HG02885 (cell line): ENCODE data around the gene MS4A15.
"Not testable (repeated sequence)": the region's sequence is repeated elsewhere in the genome, so short reads cannot be mapped to it uniquely, and the experiment has no call there.

ENCODE experiments used
- ATAC-seq: cut with Tn5 transposase; IDR thresholded peaks from one replicate; pipeline ENCODE4 v1.9.1; 2021; ENCODE audit warnings: mild to moderate bottlenecking; ENCODE audit not compliant: unreplicated experiment, poor library complexity

Gene MS4A15

GRCh38 chr11:60756307-60757032 is at the start of gene MS4A15:
MS4A15 (plus strand) TSS chr11:60756867; CDS start chr11:60763734, 6,867 bp downstream.
- ATAC-seq, result no peak

DNA sequence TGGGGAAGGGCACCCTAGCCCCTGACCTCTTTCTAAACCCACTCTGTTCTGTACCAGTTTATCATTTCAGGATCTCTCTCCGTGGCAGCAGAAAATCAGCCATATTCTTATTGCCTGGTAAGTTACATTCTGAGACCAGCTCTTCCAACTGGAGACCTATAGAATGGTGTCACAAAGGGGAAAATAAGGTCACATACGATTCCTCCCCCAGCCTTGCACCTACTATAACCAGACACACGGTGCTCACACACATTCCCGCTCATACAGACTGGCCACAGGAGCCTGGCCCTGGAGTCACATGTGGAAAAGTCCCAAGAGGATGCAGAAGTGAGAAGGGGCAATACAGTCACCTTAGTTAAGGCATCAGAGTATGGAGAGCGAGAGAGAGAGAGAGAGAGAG is 49.7 kb upstream of the MS4A15 start:
- no peak for ATAC-seq

GRCh38 chr11:60710482-60710881 is 46.2 kb upstream of the MS4A15 start:
- ATAC-seq, result no peak

DNA sequence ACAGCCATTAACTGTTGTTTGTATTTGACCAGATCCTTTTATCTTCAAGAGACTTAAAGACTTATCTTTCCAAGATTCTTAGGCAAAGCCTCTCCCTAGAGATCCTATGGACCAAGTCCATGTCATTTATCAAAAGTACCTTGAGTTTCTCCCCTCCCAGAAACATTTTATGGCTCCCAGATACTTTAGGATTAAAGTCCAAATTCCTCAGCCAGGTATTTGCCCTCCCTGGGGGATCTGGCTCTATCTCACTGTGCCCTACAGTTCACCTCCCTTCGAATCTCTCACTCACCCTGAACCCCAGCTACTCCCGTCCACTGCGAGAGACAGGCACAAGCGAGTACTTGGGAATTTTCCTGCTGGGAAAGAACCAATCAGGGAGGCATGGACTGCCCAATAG is 45.4 kb upstream of the MS4A15 start:
- no peak for ATAC-seq

DNA sequence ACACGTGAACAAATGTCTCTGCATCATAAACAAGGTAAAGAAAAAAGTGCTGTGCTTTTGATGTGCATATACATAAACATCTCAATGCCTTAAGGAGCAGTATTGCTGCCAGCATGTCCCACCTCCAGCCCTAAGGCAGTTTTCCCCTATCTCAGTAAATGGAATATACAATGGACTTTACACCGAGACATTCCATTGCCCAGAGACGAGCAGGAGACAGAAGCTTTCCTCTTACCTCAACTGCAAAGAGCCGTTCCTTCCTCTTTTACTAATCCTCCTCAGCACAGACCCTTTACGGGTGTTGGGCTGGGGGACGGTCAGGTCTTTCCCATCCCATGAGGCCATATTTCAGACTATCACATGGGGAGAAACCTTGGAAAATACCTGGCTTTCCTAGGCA is 43.2 kb upstream of the MS4A15 start:
- ATAC-seq, result not testable (repeated sequence)

- ATAC-seq, result no peak
These were observed 38.7 kb upstream of the MS4A15 start for GRCh38 chr11:60717956-60718355.

- ATAC-seq, result no peak
These were observed 37.9 kb upstream of the MS4A15 start for GRCh38 chr11:60718524-60719316.

GRCh38 chr11:60719391-60719790 is 37.3 kb upstream of the MS4A15 start:
- no peak for ATAC-seq

GRCh38 chr11:60720460-60720859 is 36.2 kb upstream of the MS4A15 start:
- ATAC-seq, result no peak

DNA sequence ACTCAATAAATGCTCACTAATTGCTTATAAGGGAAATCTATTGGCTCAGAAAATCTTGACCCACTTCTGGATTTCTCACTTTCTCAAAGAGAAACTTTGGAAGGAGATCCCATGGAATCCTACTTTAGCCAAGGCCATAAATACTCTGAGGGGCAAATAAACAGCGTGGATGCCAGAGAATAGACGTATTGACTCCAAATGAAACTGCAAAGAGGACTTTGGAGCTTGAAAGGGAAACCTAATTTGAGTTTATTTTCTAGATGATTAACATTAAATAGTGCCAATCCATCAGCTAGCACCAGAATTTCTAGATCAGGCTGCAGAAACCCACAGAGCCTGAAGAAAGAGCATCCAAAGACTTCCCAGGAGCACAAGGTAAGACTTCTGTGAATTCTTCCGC is 32.2 kb upstream of the MS4A15 start, which contains the start of gene MS4A18:
MS4A18 (plus strand) TSS at position 301 of the 400 bp plus-strand sequence.
- ATAC-seq, result no peak

- no peak for ATAC-seq
These were observed 31.1 kb upstream of the MS4A15 start for GRCh38 chr11:60725592-60725991.

DNA sequence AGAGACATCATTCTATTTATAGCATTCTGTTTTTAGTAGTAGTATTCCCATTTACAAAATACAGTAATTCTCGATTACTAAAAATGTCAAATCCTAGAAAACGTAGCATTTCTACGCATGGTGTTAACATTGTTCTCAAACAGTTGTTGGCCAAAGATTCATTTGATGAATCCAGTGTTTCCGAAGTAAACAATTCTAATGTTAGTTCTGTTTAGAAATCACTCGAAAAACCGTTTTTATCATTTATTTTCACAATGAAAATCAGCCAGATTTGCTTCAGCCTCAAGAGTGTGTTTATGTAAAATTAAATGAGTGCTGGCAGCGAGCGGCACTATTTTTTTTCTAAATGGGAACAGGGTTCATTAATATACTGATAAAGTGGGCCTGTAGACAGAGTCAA is 25.1 kb upstream of the MS4A15 start:
- no peak for ATAC-seq

GRCh38 chr11:60734279-60734678 is 22.4 kb upstream of the MS4A15 start:
- no peak for ATAC-seq

GRCh38 chr11:60739114-60739513 is 17.6 kb upstream of the MS4A15 start:
- ATAC-seq, result no peak

DNA sequence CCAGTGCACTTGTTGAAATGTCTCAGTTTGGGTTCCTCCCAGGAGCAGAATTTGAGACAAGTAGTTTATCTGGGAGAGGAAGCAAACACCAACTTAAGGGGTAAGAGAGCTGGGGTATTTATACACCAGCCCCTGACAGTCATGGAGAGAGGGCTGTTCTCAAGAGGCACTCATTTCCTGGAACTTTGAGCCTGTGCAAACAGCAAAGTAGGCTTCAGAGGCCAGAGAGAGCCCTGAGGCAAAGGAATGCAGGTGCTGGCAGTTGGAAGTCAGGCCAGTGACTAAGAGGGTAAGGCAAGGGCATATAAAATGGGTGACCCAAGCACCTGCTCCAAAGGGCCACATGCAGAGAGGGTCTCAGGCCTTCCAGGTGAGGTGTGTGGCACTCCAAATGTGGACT is 16.1 kb upstream of the MS4A15 start:
- no peak for ATAC-seq

- no peak for ATAC-seq
These were observed 15.2 kb upstream of the MS4A15 start for GRCh38 chr11:60741421-60741820.

GRCh38 chr11:60743058-60743457 is 13.6 kb upstream of the MS4A15 start:
- no peak for ATAC-seq

DNA sequence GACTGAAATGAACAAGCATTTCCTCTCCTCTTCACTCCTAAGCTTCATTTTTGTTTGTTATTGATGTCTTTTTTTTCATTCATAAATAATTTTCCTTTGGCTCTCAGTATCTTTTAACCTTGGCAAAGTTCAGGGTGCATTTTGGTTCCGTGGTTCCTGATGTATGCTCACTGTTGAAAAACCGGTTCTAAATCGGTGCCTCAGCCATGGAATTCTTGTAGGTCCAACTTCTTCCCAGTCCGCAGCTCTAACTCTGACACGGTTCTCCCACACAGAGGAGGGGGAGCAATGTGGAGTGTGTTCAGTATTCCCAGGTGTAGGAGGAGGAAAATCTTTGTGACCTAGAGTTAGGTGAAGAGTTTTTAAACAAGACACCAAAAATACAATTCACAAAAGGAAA is 12.6 kb upstream of the MS4A15 start:
- no peak for ATAC-seq

DNA sequence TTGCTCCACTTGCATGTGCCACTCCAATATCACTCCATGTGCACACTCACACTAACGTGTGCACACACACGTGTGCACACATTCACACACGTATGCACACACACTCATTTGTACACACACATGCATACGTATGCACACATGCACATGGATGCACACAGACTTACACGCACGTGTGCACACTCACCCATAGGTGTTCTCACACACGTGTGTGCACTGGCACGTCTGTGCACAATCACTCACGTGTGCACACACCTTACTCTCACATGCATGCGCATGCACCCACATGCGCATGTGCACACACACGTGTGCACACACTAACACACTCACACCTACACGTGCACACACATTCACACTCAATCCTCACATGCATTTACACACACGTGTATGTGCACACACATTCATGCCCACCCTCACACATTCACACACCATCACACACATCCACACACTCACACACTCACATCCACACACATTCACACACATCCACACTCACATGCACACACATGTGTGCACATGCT is 9.3 kb upstream of the MS4A15 start:
- no peak for ATAC-seq

- ATAC-seq, result no peak
These were observed 8.4 kb upstream of the MS4A15 start for GRCh38 chr11:60748225-60748624.

DNA sequence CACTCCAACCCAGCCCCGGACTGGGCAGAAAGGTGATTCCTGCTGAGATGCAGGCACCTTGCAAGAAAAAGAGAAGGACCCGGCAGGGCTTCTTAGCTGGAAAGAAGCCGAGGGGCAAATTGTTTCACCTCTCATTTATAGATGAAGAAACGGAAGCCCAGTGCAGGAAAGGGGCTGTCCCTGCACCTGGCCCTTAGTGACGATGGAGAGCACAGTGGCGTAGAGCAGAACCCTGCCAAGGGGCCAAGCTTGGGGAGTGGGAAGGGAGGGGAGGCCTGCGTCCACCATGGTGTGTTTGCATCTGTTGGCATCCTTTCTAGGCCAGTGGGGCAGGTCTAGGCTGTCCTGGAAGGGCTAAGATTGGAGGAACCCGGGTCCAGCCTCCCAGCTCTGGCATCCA is 7.8 kb upstream of the MS4A15 start:
- ATAC-seq, result no peak
